Ovary (tissue), 9 donors: Measurements from ENCODE around the gene NPPB. TPM values are rescaled to one million over a fixed set of nuclear protein-coding genes. Genes with fewer than 3 reads are reported as not detected.

ENCODE experiments used
- DNase-seq, 5 donors: peaks; one replicate each; pipeline ENCODE4 v3.0.0-alpha.2; 2019 to 2020
- H3K27ac ChIP-seq, 2 donors: fragments of 200-600 bp; one replicate each; pipeline versions ENCODE4 v1.5.1 to v1.8.0; 2019 to 2022
- H3K27me3 ChIP-seq: fragments of 200-600 bp; one replicate; pipeline ENCODE4 v1.8.0; 2022
- H3K36me3 ChIP-seq: fragments of 200-600 bp; sonication (generic); one replicate; pipeline ENCODE4 v1.5.1; 2019
- H3K4me1 ChIP-seq: one replicate; pipeline ENCODE4 v1.8.1; 2013; ENCODE audit warnings: mild to moderate bottlenecking, moderate library complexity; ENCODE audit not compliant: insufficient read depth
- H3K4me3 ChIP-seq: fragments of 200-600 bp; sonication (generic); one replicate; pipeline ENCODE4 v1.5.1; 2017
- H3K9me3 ChIP-seq, 2 donors: fragments of 200-600 bp in 1 of 2; sonication (generic) in 1 of 2; one replicate each; pipeline versions ENCODE4 v1.5.1 to v1.8.1; 2013 to 2019; ENCODE audit warnings: mild to moderate bottlenecking in 1 of 2, moderate library complexity in 1 of 2
- CTCF ChIP-seq, 3 donors: fragments of 450-650 bp in 2 of 3; fragments of 200-600 bp in 1 of 3; IDR thresholded peaks; one replicate each; pipeline versions ENCODE4 v1.5.1 to v1.8.0; 2016 to 2022; ENCODE audit warnings: antibody characterized with exemption in 3 of 3, mild to moderate bottlenecking in 1 of 3
- EP300 ChIP-seq: sonication (generic); formaldehyde crosslinking; IDR thresholded peaks from one replicate; pipeline ENCODE4 v1.6.1; 2017; ENCODE audit warnings: antibody characterized with exemption
- POLR2A ChIP-seq: fragments of 450-650 bp; IDR thresholded peaks from one replicate; pipeline ENCODE4 v1.6.1; 2017; ENCODE audit warnings: antibody characterized with exemption, mild to moderate bottlenecking, moderate library complexity
- WGBS, 3 donors: extraction: QIAGEN DNeasy Blood & Tissue Kit in 1 of 3; methylation state at CpG; one replicate each; pipeline versions ENCODE4 v1.1.5 to v1.1.7; 2013 to 2017; 5-methylcytosine and 5-hydroxymethylcytosine counted together
- intact Hi-C, 4 donors: fragments of 100-400 bp; cut with DNase I; formaldehyde crosslinking; loops; one replicate each; pipeline versions ENCODE4 v1.11.0 to v1.15.1; 2022 to 2023
- polyA plus RNA-seq, 2 donors: library from polyadenylated mRNA; stranded (reverse); fragments of 200-250 nt in 1 of 2; fragments of 350-450 nt in 1 of 2; fragmentation: Illumina TruSeq in 1 of 2; extraction: RNeasy Lipid Tissue Mini Kit (QIAGEN cat#74804) in 1 of 2; gene quantifications; one replicate each; pipeline ENCODE4 v1.2.3, GENCODE V29; 2013 to 2014
- total RNA-seq, 7 donors: library from RNA; depleted of rRNA in 2 of 7; stranded (reverse); fragments of >200 nt in 2 of 7; fragmentation: NEBNext Ultra II Directional in 3 of 7; extraction: Animal tissue kit (Norgen Biotek cat#: 25700) in 3 of 7; gene quantifications; one replicate each; pipeline versions ENCODE4 v1.1.0 to v1.2.4, GENCODE V29; 2016 to 2023
- donor health status: DM: no; HTN: no; CAD: no; lungs with moderate emphysema.
- donor health status: DM: no; HTN: no; CAD: no.
- donor health status: Bipolar disorder and iron deficiency.
- donor health status: DM: yes; HTN: yes; CAD: no.
- donor health status: DM: no; HTN: no; CAD: no.
- donor health status: DM: yes; HTN: yes; CAD: no.

Gene NPPB
- total and polyA plus RNA-seq, 9 donors = 0.22 TPM; not detected in 8

- Histone ChIP-seq H3K4me1 (no peaks in the 10 kb centered on the region), H3K27me3 (no peaks in the 10 kb centered on the region), H3K4me3 (no peak overlapping the region), H3K36me3 (no peaks in the 10 kb centered on the region), H3K27ac (no peak overlapping the region), H3K9me3 (no peaks in the 10 kb centered on the region)
- intact Hi-C loops = no loop called here
- no peak for TF ChIP-seq POLR2A
- no peak for TF ChIP-seq EP300
- no peak for TF ChIP-seq CTCF (IDR thresholded peaks at IDR 0.05)
- DNase-seq = no peak
- 59 to 75% (median 65%) methylated on average over 27 to 28 of the region's 28 CpGs for WGBS, 3 donors
Observed at GRCh38 chr1:11879311-11880180, 20.8 kb upstream of the NPPB start.

- Histone ChIP-seq H3K4me3 (no peak overlapping the region), H3K27me3 (no peaks in the 10 kb centered on the region), H3K4me1 (no peaks in the 10 kb centered on the region), H3K27ac (no peak overlapping the region), H3K36me3 (no peaks in the 10 kb centered on the region), H3K9me3 (no peaks in the 10 kb centered on the region)
- WGBS, 3 donors = 70 to 85% (median 75%) methylated on average over 6 of the region's 6 CpGs
- intact Hi-C loops = no loop called here
- no peak for DNase-seq
- no peak for TF ChIP-seq CTCF (IDR thresholded peaks at IDR 0.05)
- TF ChIP-seq POLR2A = no peak
- TF ChIP-seq EP300 = no peak
Observed at GRCh38 chr1:11878891-11879190, 20.1 kb upstream of the NPPB start.

- TF ChIP-seq POLR2A (no peak), CTCF (IDR thresholded peaks at IDR 0.05) (no peak), EP300 (no peak)
- 85 to 88% (median 87%) methylated on average over 31 of the region's 31 CpGs for WGBS, 3 donors
- Histone ChIP-seq H3K4me3 (no peak overlapping the region), H3K9me3 (no peaks in the 10 kb centered on the region), H3K36me3 (no peaks in the 10 kb centered on the region), H3K27ac (no peak overlapping the region), H3K27me3 (no peaks in the 10 kb centered on the region), H3K4me1 (no peaks in the 10 kb centered on the region)
- DNase-seq = no peak
- intact Hi-C loops = no loop called here
Observed at GRCh38 chr1:11878081-11878890, 19.5 kb upstream of the NPPB start.

- intact Hi-C loops = no loop called here
- H3K4me1 ChIP-seq = no peaks in the 10 kb centered on the region
- H3K4me3 ChIP-seq = no peak overlapping the region
- H3K9me3 ChIP-seq = no peaks in the 10 kb centered on the region
- no peak for DNase-seq
- TF ChIP-seq CTCF (IDR thresholded peaks at IDR 0.05) = no peak
- TF ChIP-seq EP300 = no peak
- TF ChIP-seq POLR2A = no peak
- no peak overlapping the region for H3K27ac ChIP-seq
- H3K27me3 ChIP-seq = no peaks in the 10 kb centered on the region
- WGBS, 3 donors = 37 to 42% (median 41%) methylated on average over 6 of the region's 6 CpGs
- H3K36me3 ChIP-seq = no peaks in the 10 kb centered on the region
Observed at GRCh38 chr1:11877074-11877473, 18.3 kb upstream of the NPPB start.
